ENCODE results near the gene NHS. TPM values are rescaled to one million over a fixed set of nuclear protein-coding genes. Genes with fewer than 3 reads are reported as not detected.

Gene NHS
- total RNA-seq, 1 donor from 2014 or later, result 117 TPM

- no peak for TF ChIP-seq CTCF (IDR thresholded peaks at IDR 0.05; ENCODE audit: unreplicated experiment)
- Mint-ChIP-seq H3K9me3 (ENCODE audit: low read depth) (peaks cover 22% of the 10 kb centered on the region), H3K27me3 (no peaks in the 10 kb centered on the region), H3K27ac (no peak overlapping the region), H3K36me3 (ENCODE audit: insufficient read depth) (peaks cover 22% of the 10 kb centered on the region), H3K4me3 (ENCODE audit: low read depth) (no peak overlapping the region), H3K4me1 (ENCODE audit: low read depth) (peaks cover 1% of the 10 kb centered on the region)
- no peak for DNase-seq (ENCODE audit: low spot score, unreplicated experiment)
Observed at GRCh38 chrX:17488036-17488435, 113.0 kb downstream of the NHS start.

- Mint-ChIP-seq H3K27ac (no peak overlapping the region), H3K9me3 (ENCODE audit: low read depth) (peaks cover 22% of the 10 kb centered on the region), H3K27me3 (no peaks in the 10 kb centered on the region), H3K4me3 (ENCODE audit: low read depth) (no peak overlapping the region), H3K4me1 (ENCODE audit: low read depth) (peaks cover 41% of the 10 kb centered on the region), H3K36me3 (ENCODE audit: insufficient read depth) (peaks cover 20% of the 10 kb centered on the region)
- no peak for TF ChIP-seq CTCF (IDR thresholded peaks at IDR 0.05; ENCODE audit: unreplicated experiment)
- no peak for DNase-seq (ENCODE audit: low spot score, unreplicated experiment)
Observed at GRCh38 chrX:17494216-17494615, 119.2 kb downstream of the NHS start.

GRCh38 chrX:17495052-17495451 lies 120.1 kb downstream of the NHS start:
- Mint-ChIP-seq H3K9me3 (ENCODE audit: low read depth) (peaks cover 16% of the 10 kb centered on the region), H3K4me3 (ENCODE audit: low read depth) (no peak overlapping the region), H3K36me3 (ENCODE audit: insufficient read depth) (peaks cover 16% of the 10 kb centered on the region), H3K27me3 (no peaks in the 10 kb centered on the region), H3K27ac (no peak overlapping the region), H3K4me1 (ENCODE audit: low read depth) (peaks cover 50% of the 10 kb centered on the region)
- no peak for TF ChIP-seq CTCF (IDR thresholded peaks at IDR 0.05; ENCODE audit: unreplicated experiment)
- no peak for DNase-seq (ENCODE audit: low spot score, unreplicated experiment)

- Mint-ChIP-seq H3K27ac (peak overlapping the region; percentile 33), H3K36me3 (ENCODE audit: insufficient read depth) (peaks cover 9% of the 10 kb centered on the region), H3K4me3 (ENCODE audit: low read depth) (no peak overlapping the region), H3K4me1 (ENCODE audit: low read depth) (peaks cover 58% of the 10 kb centered on the region), H3K9me3 (ENCODE audit: low read depth) (peaks cover 8% of the 10 kb centered on the region), H3K27me3 (no peaks in the 10 kb centered on the region)
- DNase-seq (ENCODE audit: low spot score, unreplicated experiment), result no peak
- no peak for TF ChIP-seq CTCF (IDR thresholded peaks at IDR 0.05; ENCODE audit: unreplicated experiment)
Observed at GRCh38 chrX:17496407-17496806, 121.4 kb downstream of the NHS start.

GRCh38 chrX:17497193-17497592 lies 122.2 kb downstream of the NHS start:
- Mint-ChIP-seq H3K4me1 (ENCODE audit: low read depth) (peaks cover 58% of the 10 kb centered on the region), H3K27ac (no peak overlapping the region), H3K4me3 (ENCODE audit: low read depth) (no peak overlapping the region), H3K27me3 (no peaks in the 10 kb centered on the region), H3K9me3 (ENCODE audit: low read depth) (peaks cover 3% of the 10 kb centered on the region), H3K36me3 (ENCODE audit: insufficient read depth) (peaks cover 4% of the 10 kb centered on the region)
- DNase-seq (ENCODE audit: low spot score, unreplicated experiment), result no peak
- TF ChIP-seq CTCF (IDR thresholded peaks at IDR 0.05; ENCODE audit: unreplicated experiment), result no peak
